CD4-positive, alpha-beta T cell treated with Interleukin-2 at 100 ng/mL for 4 hours (primary cell): ENCODE data around the gene NARF.
"Not testable (repeated sequence)": the region's sequence is repeated elsewhere in the genome, so short reads cannot be mapped to it uniquely, and the experiment has no call there.

Experiments used
- DNase-seq: peaks from one replicate; pipeline ENCODE4 v3.0.0-alpha.2; 2020; ENCODE audit warnings: low spot score

Gene NARF

GRCh38 chr17:82497483-82498405 lies 39.2 kb downstream of the NARF start:
- DNase-seq = peak; percentile 39

GRCh38 chr17:82502207-82502606 lies 43.7 kb downstream of the NARF start:
- DNase-seq = no peak

GRCh38 chr17:82503094-82503727 lies 44.7 kb downstream of the NARF start:
- no peak for DNase-seq

- DNase-seq = no peak
These were observed 45.3 kb downstream of the NARF start for GRCh38 chr17:82503728-82504308.

GRCh38 chr17:82505296-82505695 lies 46.8 kb downstream of the NARF start:
- DNase-seq = no peak

- not testable (repeated sequence) for DNase-seq
These were observed 47.9 kb downstream of the NARF start for GRCh38 chr17:82506402-82506801.

- DNase-seq = no peak
These were observed 49.2 kb downstream of the NARF start for GRCh38 chr17:82507631-82508175.

GRCh38 chr17:82511642-82512041 lies 53.1 kb downstream of the NARF start:
- not testable (repeated sequence) for DNase-seq

- DNase-seq = not testable (repeated sequence)
These were observed 55.3 kb downstream of the NARF start for GRCh38 chr17:82513864-82514263.

- no peak for DNase-seq
These were observed 58.8 kb downstream of the NARF start for GRCh38 chr17:82517230-82517865.

GRCh38 chr17:82518826-82519810 lies 60.6 kb downstream of the NARF start, which contains the start of gene FOXK2:
TSS of gene FOXK2 (plus strand) at chr17:82519732. CDS start at chr17:82519889, 157 bp downstream.
- peak; percentile 95 for DNase-seq

- no peak for DNase-seq
These were observed 61.7 kb downstream of the NARF start for GRCh38 chr17:82519971-82520903.

- no peak for DNase-seq
These were observed 66.0 kb downstream of the NARF start for GRCh38 chr17:82524540-82524939.

GRCh38 chr17:82525712-82526111 lies 67.2 kb downstream of the NARF start:
- no peak for DNase-seq

- DNase-seq = no peak
These were observed 69.4 kb downstream of the NARF start for GRCh38 chr17:82527898-82528297.

GRCh38 chr17:82528484-82529265 lies 70.1 kb downstream of the NARF start:
- DNase-seq = no peak

GRCh38 chr17:82529914-82530300 lies 71.4 kb downstream of the NARF start:
- DNase-seq = no peak

GRCh38 chr17:82531431-82531881 lies 72.9 kb downstream of the NARF start:
- no peak for DNase-seq

- no peak for DNase-seq
These were observed 75.9 kb downstream of the NARF start for GRCh38 chr17:82534401-82534812.
